HEK293 (cell line): Measurements from ENCODE around the gene KIAA0513.

Experiments
- ZBTB7A ChIP-seq: fragments of 450-650 bp; formaldehyde crosslinking; IDR thresholded peaks from 2 replicates; pipeline ENCODE4 v1.5.1; 2016; ENCODE audit warnings: low read depth, missing biosample characterization, missing genetic modification characterization
- ZNF174 ChIP-seq: fragments of 450-650 bp; formaldehyde crosslinking; IDR thresholded peaks from 2 replicates; pipeline ENCODE4 v1.5.0; 2017; ENCODE audit warnings: missing biosample characterization, mild to moderate bottlenecking, missing genetic modification characterization
- ZNF223 ChIP-seq: fragments of 450-650 bp; formaldehyde crosslinking; IDR thresholded peaks from 2 replicates; pipeline ENCODE4 v1.5.1; 2016; ENCODE audit warnings: missing biosample characterization, missing genetic modification characterization
- ZNF416 ChIP-seq: fragments of 450-650 bp; formaldehyde crosslinking; IDR thresholded peaks from 2 replicates; pipeline ENCODE4 v1.5.1; 2016; ENCODE audit warnings: missing biosample characterization, missing genetic modification characterization
- ZNF707 ChIP-seq: fragments of 450-650 bp; formaldehyde crosslinking; IDR thresholded peaks from 2 replicates; pipeline ENCODE4 v1.5.1; 2016; ENCODE audit warnings: missing biosample characterization, missing genetic modification characterization
- TF ChIP-seq, protein P1 (sequence below): fragments of 450-650 bp; formaldehyde crosslinking; IDR thresholded peaks from 2 replicates; pipeline ENCODE4 v1.5.1; 2017; ENCODE audit warnings: missing biosample characterization, missing genetic modification characterization
- TF ChIP-seq, protein P2 (sequence below): fragments of 450-650 bp; formaldehyde crosslinking; IDR thresholded peaks from 2 replicates; pipeline ENCODE4 v1.5.1; 2016; ENCODE audit warnings: missing biosample characterization, missing genetic modification characterization

DNA sequence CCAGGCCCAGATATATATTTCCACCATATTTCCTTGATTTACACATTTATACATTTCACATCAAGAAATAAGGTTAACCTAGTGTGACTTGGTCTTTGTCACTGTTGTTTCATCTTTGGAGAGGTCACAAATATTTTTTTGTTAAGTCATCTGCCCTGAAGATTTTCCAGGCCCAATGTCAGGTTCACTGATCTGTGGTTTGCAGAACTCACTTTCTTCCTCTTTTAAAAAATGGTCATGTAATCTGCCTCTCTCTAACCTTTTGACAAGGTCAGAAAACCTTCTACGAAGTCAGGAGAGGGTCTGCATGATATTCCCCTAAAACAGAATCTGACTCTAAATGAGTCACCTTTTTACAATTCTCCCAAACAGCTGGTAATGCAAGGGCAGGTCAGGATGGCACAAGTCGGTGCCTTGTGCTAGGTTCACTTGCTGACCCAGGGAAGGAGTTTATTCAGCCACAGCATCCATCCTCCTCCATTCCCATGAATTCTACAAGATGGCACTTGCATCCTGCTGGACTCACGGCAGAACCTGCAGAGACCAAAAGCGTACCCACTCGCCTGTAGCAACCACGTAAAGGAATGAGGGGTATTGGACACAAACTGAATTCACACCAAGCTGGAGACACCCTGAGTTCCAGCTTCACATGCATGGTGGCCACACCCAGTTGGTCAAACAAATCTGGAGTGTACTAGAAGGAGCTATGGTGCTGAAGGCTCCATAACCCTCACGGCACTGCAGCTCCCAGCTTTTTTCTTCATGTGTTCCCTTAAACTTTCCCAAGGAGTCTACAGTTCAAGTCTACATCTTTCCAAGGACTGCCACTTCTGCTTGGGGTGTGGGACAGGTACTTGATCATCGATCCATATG is 1.6 kb upstream of the KIAA0513 start:
- TF ChIP-seq ZNF707 (tag by site-specific recombination) (no peak), ZNF416 (tag by site-specific recombination) (no peak), ZNF223 (tag by site-specific recombination) (no peak), ZBTB7A (no peak), ZNF174 (tag by site-specific recombination) (no peak)
- TF ChIP-seq, protein P1, sequence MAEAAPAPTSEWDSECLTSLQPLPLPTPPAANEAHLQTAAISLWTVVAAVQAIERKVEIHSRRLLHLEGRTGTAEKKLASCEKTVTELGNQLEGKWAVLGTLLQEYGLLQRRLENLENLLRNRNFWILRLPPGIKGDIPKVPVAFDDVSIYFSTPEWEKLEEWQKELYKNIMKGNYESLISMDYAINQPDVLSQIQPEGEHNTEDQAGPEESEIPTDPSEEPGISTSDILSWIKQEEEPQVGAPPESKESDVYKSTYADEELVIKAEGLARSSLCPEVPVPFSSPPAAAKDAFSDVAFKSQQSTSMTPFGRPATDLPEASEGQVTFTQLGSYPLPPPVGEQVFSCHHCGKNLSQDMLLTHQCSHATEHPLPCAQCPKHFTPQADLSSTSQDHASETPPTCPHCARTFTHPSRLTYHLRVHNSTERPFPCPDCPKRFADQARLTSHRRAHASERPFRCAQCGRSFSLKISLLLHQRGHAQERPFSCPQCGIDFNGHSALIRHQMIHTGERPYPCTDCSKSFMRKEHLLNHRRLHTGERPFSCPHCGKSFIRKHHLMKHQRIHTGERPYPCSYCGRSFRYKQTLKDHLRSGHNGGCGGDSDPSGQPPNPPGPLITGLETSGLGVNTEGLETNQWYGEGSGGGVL (tag by site-specific recombination) = no peak
- TF ChIP-seq, protein P2, sequence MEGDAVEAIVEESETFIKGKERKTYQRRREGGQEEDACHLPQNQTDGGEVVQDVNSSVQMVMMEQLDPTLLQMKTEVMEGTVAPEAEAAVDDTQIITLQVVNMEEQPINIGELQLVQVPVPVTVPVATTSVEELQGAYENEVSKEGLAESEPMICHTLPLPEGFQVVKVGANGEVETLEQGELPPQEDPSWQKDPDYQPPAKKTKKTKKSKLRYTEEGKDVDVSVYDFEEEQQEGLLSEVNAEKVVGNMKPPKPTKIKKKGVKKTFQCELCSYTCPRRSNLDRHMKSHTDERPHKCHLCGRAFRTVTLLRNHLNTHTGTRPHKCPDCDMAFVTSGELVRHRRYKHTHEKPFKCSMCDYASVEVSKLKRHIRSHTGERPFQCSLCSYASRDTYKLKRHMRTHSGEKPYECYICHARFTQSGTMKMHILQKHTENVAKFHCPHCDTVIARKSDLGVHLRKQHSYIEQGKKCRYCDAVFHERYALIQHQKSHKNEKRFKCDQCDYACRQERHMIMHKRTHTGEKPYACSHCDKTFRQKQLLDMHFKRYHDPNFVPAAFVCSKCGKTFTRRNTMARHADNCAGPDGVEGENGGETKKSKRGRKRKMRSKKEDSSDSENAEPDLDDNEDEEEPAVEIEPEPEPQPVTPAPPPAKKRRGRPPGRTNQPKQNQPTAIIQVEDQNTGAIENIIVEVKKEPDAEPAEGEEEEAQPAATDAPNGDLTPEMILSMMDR (tag by site-specific recombination) = no peak
